Activated CD4-positive, alpha-beta T cell treated with anti-CD3 and anti-CD28 coated beads, Interleukin-2, amount 10 ng/mL, durations not matched to agents 7 days and 5 days (primary cell): Measurements from ENCODE around the gene ZNF678. TPM values are rescaled to one million over a fixed set of nuclear protein-coding genes. Genes with fewer than 3 reads are reported as not detected.

Experiments used
- CTCF ChIA-PET: fragments of 350-600 bp; sonication (Branson Sonifier 250); formaldehyde crosslinking; loops from one replicate; lab custom pipeline; 2021; ENCODE audit warnings: antibody characterized with exemption; lab: Charles Lee
- POLR2A ChIA-PET: fragments of 350-600 bp; sonication (Branson Sonifier 250); formaldehyde crosslinking; loops from one replicate; lab custom pipeline; 2021; ENCODE audit warnings: antibody characterized with exemption; lab: Charles Lee
- DNase-seq: peaks from one replicate; pipeline ENCODE4 v3.0.0-alpha.2; 2020
- H3K27ac Mint-ChIP-seq: one replicate; pipeline ENCODE4 v1.8.0; 2021; ENCODE audit warnings: mild to moderate bottlenecking, moderate library complexity, mixed read lengths
- H3K27me3 Mint-ChIP-seq: one replicate; pipeline ENCODE4 v1.8.0; 2021; ENCODE audit warnings: mixed read lengths
- H3K36me3 Mint-ChIP-seq: one replicate; pipeline ENCODE4 v1.8.0; 2021; ENCODE audit warnings: low read depth, mixed read lengths
- H3K4me1 Mint-ChIP-seq: one replicate; pipeline ENCODE4 v1.8.0; 2021; ENCODE audit warnings: mixed read lengths
- H3K4me3 Mint-ChIP-seq: one replicate; pipeline ENCODE4 v1.8.0; 2021; ENCODE audit warnings: mild to moderate bottlenecking, moderate library complexity, mixed read lengths
- H3K9me3 Mint-ChIP-seq: one replicate; pipeline ENCODE4 v1.8.0; 2021; ENCODE audit warnings: mixed read lengths
- total RNA-seq, 2 experiments: library from RNA; stranded (reverse); gene quantifications; one replicate each; pipeline ENCODE4 v1.2.3, GENCODE V29; 2021

Gene ZNF678
- total RNA-seq, 2 experiments from 2014 or later, result 4.2 to 4.5 TPM

GRCh38 chr1:227558732-227559262 lies 4.6 kb upstream of the ZNF678 start:
- POLR2A ChIA-PET, result no interaction called here
- Mint-ChIP-seq H3K27me3 (peaks cover 27% of the 10 kb centered on the region), H3K27ac (peak overlapping the region; percentile 67), H3K9me3 (peaks cover 15% of the 10 kb centered on the region), H3K4me1 (peaks cover 15% of the 10 kb centered on the region), H3K36me3 (peaks cover 13% of the 10 kb centered on the region), H3K4me3 (no peak overlapping the region)
- CTCF ChIA-PET, result interaction anchor here (1.5 kb wide), 1 partner anchor 16 kb away, joined by 7 read pairs; no protein-coding TSS in a partner anchor
- no peak for DNase-seq

DNA sequence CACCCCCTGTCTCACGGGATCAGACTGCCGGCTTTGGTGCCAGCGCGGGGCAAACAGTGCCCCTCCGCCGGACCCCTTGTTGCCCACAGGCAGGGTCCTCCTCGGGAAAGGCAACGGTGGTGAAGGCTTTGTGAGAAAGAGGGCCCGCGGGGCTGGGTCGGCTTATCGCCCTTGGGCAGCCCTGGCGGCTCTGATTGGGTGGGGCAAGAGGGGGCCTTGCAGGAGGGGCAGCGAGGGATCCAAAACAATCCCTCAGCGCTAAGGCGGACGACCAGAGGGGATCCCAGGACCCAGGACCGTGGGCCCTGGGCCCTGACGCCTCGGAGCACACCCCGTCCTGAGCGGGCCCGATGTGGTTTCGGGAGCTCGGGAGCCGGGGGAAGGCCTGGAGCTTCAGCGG lies 3.9 kb upstream of the ZNF678 start:
- no peak for DNase-seq
- Mint-ChIP-seq H3K9me3 (peaks cover 12% of the 10 kb centered on the region), H3K36me3 (peaks cover 13% of the 10 kb centered on the region), H3K4me1 (peaks cover 22% of the 10 kb centered on the region), H3K27ac (no peak overlapping the region), H3K27me3 (peaks cover 27% of the 10 kb centered on the region), H3K4me3 (no peak overlapping the region)
- CTCF ChIA-PET, result no interaction called here
- POLR2A ChIA-PET, result no interaction called here

GRCh38 chr1:227559926-227560325 lies 3.4 kb upstream of the ZNF678 start:
- CTCF ChIA-PET, result interaction anchor here (1.0 to 1.7 kb wide), 2 partner anchors 19 to 21 kb away, joined by 4 read pairs; no protein-coding TSS in a partner anchor
- Mint-ChIP-seq H3K9me3 (peaks cover 10% of the 10 kb centered on the region), H3K27me3 (peaks cover 27% of the 10 kb centered on the region), H3K4me1 (peaks cover 25% of the 10 kb centered on the region), H3K4me3 (no peak overlapping the region), H3K27ac (peak overlapping the region; percentile 63), H3K36me3 (peaks cover 13% of the 10 kb centered on the region)
- POLR2A ChIA-PET, result no interaction called here
- no peak for DNase-seq

DNA sequence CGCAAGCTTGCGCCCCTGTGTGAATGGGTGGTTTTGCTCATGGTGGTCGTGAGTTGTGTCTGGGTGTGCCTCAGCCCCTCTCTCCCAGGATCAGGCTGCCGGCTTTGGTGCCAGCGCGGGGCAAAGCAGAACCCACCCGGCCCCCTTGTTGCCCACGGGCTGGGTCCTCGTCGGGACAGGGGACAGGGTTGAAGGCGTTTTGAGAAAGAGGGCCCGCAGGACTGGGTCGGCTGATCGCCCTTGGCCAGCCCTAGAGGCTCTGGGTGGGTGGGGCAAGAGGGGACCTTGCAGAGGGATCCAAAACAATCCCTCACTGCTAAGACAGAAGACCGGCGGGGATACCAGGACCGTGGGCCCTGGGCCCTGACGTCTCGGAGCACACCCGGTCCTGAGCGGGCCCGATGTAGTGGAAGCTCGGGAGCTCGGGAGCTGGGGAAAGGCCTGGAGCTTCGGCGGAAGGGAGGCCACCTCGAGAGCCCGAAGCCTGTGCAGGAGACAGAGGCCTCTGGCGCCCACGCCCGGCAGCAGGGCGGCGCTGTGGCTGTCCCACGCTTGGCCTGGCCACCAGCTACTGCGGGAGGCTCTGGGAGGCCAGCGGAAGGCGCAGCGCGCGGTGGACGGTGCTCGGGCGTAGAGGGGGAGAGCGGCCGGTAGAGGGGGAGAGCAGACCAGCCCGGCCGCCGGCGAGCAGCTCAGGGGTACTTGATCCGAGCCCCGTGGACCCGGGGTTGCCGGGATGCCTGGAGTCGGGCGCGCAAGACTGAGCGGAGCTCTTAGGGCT lies 2.8 kb upstream of the ZNF678 start:
- H3K4me3 Mint-ChIP-seq, result no peak overlapping the region

GRCh38 chr1:227561241-227561907 lies 2.0 kb upstream of the ZNF678 start:
- Mint-ChIP-seq H3K27me3 (peaks cover 27% of the 10 kb centered on the region), H3K27ac (no peak overlapping the region), H3K36me3 (peaks cover 17% of the 10 kb centered on the region), H3K4me3 (no peak overlapping the region), H3K9me3 (peaks cover 10% of the 10 kb centered on the region), H3K4me1 (peaks cover 25% of the 10 kb centered on the region)
- DNase-seq, result no peak
- ChIA-PET POLR2A (no interaction called here), CTCF (interaction anchor here (1.0 to 1.7 kb wide), 3 partner anchors 20 to 202 kb away, joined by 3 to 4 read pairs (median 4); no protein-coding TSS in a partner anchor)

More for the DNA sequence above, 2.8 kb upstream of the ZNF678 start:
- Mint-ChIP-seq H3K27me3 (peaks cover 27% of the 10 kb centered on the region), H3K27ac (no peak overlapping the region), H3K4me1 (peaks cover 25% of the 10 kb centered on the region), H3K9me3 (peaks cover 10% of the 10 kb centered on the region), H3K36me3 (peaks cover 13% of the 10 kb centered on the region)
- no peak for DNase-seq
- CTCF ChIA-PET, result interaction anchor here (1.0 to 1.7 kb wide), 3 partner anchors 19 to 203 kb away, joined by 3 to 4 read pairs (median 4); no protein-coding TSS in a partner anchor
- POLR2A ChIA-PET, result no interaction called here

- ChIA-PET CTCF (interaction anchor here (3.4 kb wide), 1 partner anchor 19 kb away, joined by 16 read pairs; no protein-coding TSS in a partner anchor), POLR2A (no interaction called here)
- Mint-ChIP-seq H3K4me3 (peak overlapping the region; percentile 2), H3K27ac (no peak overlapping the region), H3K36me3 (peaks cover 21% of the 10 kb centered on the region), H3K4me1 (peaks cover 25% of the 10 kb centered on the region), H3K27me3 (peaks cover 27% of the 10 kb centered on the region), H3K9me3 (peaks cover 13% of the 10 kb centered on the region)
- no peak for DNase-seq
These were observed 1.3 kb upstream of the ZNF678 start for GRCh38 chr1:227562037-227562436.

- Mint-ChIP-seq H3K9me3 (peaks cover 13% of the 10 kb centered on the region), H3K27ac (peak overlapping the region; percentile 13), H3K27me3 (peaks cover 23% of the 10 kb centered on the region), H3K4me3 (peak overlapping the region; percentile 90), H3K36me3 (peaks cover 23% of the 10 kb centered on the region), H3K4me1 (peaks cover 25% of the 10 kb centered on the region)
- no peak for DNase-seq
- ChIA-PET CTCF (interaction anchor here (0.8 to 3.4 kb wide), 2 partner anchors 20 to 22 kb away, joined by 3 to 16 read pairs; no protein-coding TSS in a partner anchor), POLR2A (no interaction called here)
These were observed 428 bp upstream of the ZNF678 start for GRCh38 chr1:227562933-227563323.

DNA sequence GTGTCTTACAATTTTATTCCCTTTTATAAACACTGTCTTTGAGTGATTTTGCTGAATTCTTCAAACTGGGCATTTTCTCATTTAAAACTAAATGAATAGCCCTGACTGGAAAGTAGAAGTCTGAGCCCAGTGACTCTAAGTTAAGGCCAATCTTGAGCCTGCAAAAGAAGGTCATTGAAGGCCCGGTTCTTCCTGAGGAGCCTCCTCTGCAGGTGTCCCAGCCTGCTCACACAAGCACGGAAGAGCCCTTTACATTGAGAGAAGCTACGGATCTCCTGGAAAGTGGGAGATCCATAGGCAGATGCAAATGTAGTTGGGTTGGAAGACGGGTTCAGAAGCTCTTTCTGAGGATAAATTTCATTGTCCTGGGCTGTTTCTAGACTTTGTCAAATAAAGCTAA lies 3.9 kb downstream of the ZNF678 start:
- CTCF ChIA-PET, result no interaction called here

DNA sequence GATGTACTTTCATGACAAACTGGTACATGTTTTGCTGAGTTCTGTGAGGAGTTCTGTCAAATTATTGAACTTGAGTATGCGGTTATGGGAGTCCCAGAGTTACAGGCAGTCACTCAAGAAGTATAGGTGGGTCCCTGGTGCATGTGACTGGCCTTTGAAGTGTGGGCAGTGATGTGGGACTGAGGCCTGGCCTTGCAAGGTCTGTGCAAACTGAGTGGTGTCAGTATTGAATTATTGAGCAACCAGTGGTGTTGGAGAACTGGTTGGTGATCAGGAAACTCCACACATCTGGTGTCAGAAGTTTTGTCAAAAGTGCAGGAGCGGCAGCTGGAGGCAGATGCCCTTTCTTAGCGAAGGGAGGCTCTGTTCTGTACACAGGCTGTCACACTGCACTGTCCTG lies 5.2 kb downstream of the ZNF678 start:
- Mint-ChIP-seq H3K4me1 (peaks cover 12% of the 10 kb centered on the region), H3K27me3 (no peaks in the 10 kb centered on the region), H3K36me3 (peaks cover 19% of the 10 kb centered on the region), H3K27ac (no peak overlapping the region), H3K4me3 (no peak overlapping the region), H3K9me3 (peaks cover 6% of the 10 kb centered on the region)
- no peak for DNase-seq
- ChIA-PET CTCF (no interaction called here), POLR2A (no interaction called here)

More for the DNA sequence above, 3.9 kb downstream of the ZNF678 start:
- Mint-ChIP-seq H3K27me3 (no peaks in the 10 kb centered on the region), H3K9me3 (peaks cover 6% of the 10 kb centered on the region), H3K4me1 (peaks cover 15% of the 10 kb centered on the region), H3K27ac (peak overlapping the region; percentile 25), H3K36me3 (peaks cover 18% of the 10 kb centered on the region), H3K4me3 (no peak overlapping the region)
- POLR2A ChIA-PET, result no interaction called here
- DNase-seq, result no peak

- DNase-seq, result no peak
- no peaks in the 10 kb centered on the region for H3K27me3 Mint-ChIP-seq
- no peak overlapping the region for H3K4me3 Mint-ChIP-seq
- ChIA-PET POLR2A (no interaction called here), CTCF (interaction anchor here (1.5 kb wide), 1 partner anchor 158 kb away, joined by 3 read pairs; no protein-coding TSS in a partner anchor)
- H3K27ac Mint-ChIP-seq, result no peak overlapping the region
- H3K36me3 Mint-ChIP-seq, result peaks cover 26% of the 10 kb centered on the region
- H3K9me3 Mint-ChIP-seq, result peaks cover 33% of the 10 kb centered on the region
- no peaks in the 10 kb centered on the region for H3K4me1 Mint-ChIP-seq
These were observed 9.4 kb downstream of the ZNF678 start for GRCh38 chr1:227572752-227573151.

DNA sequence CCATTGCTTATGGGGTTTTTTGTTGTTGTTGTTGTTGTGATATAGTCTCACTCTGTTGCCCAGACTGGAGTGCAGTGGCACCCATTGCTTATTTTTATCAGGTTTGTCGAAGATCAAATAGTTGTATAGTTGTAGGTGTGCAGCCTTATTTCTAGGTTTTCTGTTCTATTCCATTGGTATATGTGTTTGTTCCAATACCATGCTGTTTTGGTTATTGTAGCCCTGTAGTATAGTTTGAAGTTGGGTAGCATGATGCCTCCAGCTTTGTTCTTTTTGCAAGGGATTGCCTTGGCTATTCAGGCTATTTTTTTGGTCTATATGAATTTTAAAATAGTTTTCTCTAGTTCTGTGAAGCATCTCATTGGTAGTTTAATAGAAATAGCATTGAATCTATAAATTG lies 11.6 kb downstream of the ZNF678 start:
- POLR2A ChIA-PET, result no interaction called here
- Mint-ChIP-seq H3K4me3 (no peak overlapping the region), H3K4me1 (no peaks in the 10 kb centered on the region), H3K27ac (no peak overlapping the region), H3K9me3 (peaks cover 49% of the 10 kb centered on the region), H3K36me3 (peaks cover 34% of the 10 kb centered on the region), H3K27me3 (no peaks in the 10 kb centered on the region)
- DNase-seq, result no peak
- CTCF ChIA-PET, result no interaction called here

- Mint-ChIP-seq H3K27ac (no peak overlapping the region), H3K36me3 (peaks cover 34% of the 10 kb centered on the region), H3K9me3 (peaks cover 49% of the 10 kb centered on the region), H3K4me1 (no peaks in the 10 kb centered on the region), H3K4me3 (no peak overlapping the region), H3K27me3 (no peaks in the 10 kb centered on the region)
- CTCF ChIA-PET, result interaction anchor here (1.2 kb wide), 1 partner anchor 10 kb away, joined by 4 read pairs; no protein-coding TSS in a partner anchor
- POLR2A ChIA-PET, result no interaction called here
- DNase-seq, result no peak
These were observed 12.8 kb downstream of the ZNF678 start for GRCh38 chr1:227576189-227576588.
